Activated B cell treated with CpG ODN at 0.5 μM for 24 hours (primary cell): ENCODE results near the gene SLC2A13. TPM values are rescaled to one million over a fixed set of nuclear protein-coding genes. Genes with fewer than 3 reads are reported as not detected.

Experiments
- ATAC-seq: fragments of 200-7000 bp; cut with Tn5 transposase; one replicate; pipeline ENCODE4 v1.10.0; 2021; ENCODE audit warnings: low read depth, mild to moderate bottlenecking, moderate library complexity
- CTCF ChIA-PET: fragments of 350-600 bp; sonication (Branson Sonifier 250); formaldehyde crosslinking; loops from one replicate; lab custom pipeline; 2021; ENCODE audit warnings: antibody characterized with exemption; lab: Charles Lee
- POLR2A ChIA-PET: fragments of 350-600 bp; sonication (Branson Sonifier 250); formaldehyde crosslinking; loops from one replicate; lab custom pipeline; 2021; ENCODE audit warnings: antibody characterized with exemption; lab: Charles Lee
- DNase-seq: peaks from one replicate; pipeline ENCODE4 v3.0.0; 2022
- H3K27ac Mint-ChIP-seq: one replicate; pipeline ENCODE4 v1.8.0; 2020; ENCODE audit warnings: mixed read lengths
- H3K27me3 Mint-ChIP-seq: one replicate; pipeline ENCODE4 v1.8.0; 2021; ENCODE audit warnings: mixed read lengths
- H3K36me3 Mint-ChIP-seq: one replicate; pipeline ENCODE4 v1.8.0; 2021; ENCODE audit warnings: low read depth, mixed read lengths
- H3K4me1 Mint-ChIP-seq: one replicate; pipeline ENCODE4 v1.8.0; 2021; ENCODE audit warnings: mixed read lengths
- H3K4me3 Mint-ChIP-seq: one replicate; pipeline ENCODE4 v1.8.0; 2020; ENCODE audit warnings: mild to moderate bottlenecking, mixed read lengths
- H3K9me3 Mint-ChIP-seq: one replicate; pipeline ENCODE4 v1.8.0; 2020; ENCODE audit warnings: mixed read lengths
- intact Hi-C: fragments of 100-400 bp; cut with micrococcal nuclease; formaldehyde crosslinking; loops from one replicate; pipeline ENCODE4 v1.15.1; 2024
- total RNA-seq: library from RNA; stranded (reverse); gene quantifications from 2 replicates; pipeline ENCODE4 v1.2.3, GENCODE V29; 2022
- TF ChIP-seq, protein P1 (sequence below): fragments of 200-600 bp; IDR thresholded peaks from one replicate; pipeline ENCODE4 v1.8.0; 2022; ENCODE audit warnings: antibody characterized with exemption, mild to moderate bottlenecking

The SLC2A13 gene
- total RNA-seq, 1 donor from 2014 or later = 17.9 TPM

DNA sequence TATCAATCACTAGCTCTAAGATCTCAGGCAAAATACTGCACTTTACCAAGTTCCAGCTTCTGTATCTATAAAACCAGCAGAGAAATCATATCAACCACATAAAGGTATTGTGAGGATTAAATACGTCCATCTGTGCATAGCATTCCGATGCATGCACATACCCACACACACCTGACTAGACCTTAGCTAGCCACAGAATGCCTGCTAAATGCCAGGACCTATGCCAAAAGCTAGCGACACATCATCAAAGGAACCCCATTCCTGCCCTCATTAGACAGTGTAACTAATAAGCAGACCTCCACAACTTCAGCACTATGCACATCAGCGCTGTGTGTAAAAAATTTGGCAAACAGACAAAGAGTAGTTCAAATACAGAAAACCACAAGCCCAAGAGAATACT is 185.2 kb downstream of the SLC2A13 start:
- intact Hi-C loops = no loop called here
- H3K9me3 Mint-ChIP-seq = no peaks in the 10 kb centered on the region

DNA sequence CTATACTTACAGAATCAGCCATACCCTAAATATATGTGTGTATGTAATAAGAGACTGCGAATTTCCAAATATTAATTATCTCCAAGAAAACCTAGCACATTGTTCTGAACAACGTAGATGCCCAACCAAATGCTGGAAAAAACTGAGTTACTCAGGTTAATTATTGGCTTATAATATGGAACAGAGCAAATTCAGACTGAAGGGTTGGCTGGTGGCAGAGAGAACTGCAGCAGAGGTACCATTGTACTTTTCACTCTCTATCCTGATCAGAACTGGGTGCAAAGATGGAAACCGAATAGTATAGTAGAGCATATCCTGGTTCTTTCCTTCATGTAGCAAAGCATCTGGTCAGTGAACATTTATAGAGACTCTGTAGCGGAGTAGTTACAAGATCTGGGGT is 185.7 kb downstream of the SLC2A13 start:
- Mint-ChIP-seq H3K9me3 (no peaks in the 10 kb centered on the region), H3K27me3 (no peaks in the 10 kb centered on the region), H3K27ac (no peak overlapping the region), H3K4me1 (no peaks in the 10 kb centered on the region), H3K4me3 (no peak overlapping the region), H3K36me3 (no peaks in the 10 kb centered on the region)
- no peak for ATAC-seq
- POLR2A ChIA-PET = no interaction called here
- intact Hi-C loops = no loop called here
- TF ChIP-seq, protein P1, sequence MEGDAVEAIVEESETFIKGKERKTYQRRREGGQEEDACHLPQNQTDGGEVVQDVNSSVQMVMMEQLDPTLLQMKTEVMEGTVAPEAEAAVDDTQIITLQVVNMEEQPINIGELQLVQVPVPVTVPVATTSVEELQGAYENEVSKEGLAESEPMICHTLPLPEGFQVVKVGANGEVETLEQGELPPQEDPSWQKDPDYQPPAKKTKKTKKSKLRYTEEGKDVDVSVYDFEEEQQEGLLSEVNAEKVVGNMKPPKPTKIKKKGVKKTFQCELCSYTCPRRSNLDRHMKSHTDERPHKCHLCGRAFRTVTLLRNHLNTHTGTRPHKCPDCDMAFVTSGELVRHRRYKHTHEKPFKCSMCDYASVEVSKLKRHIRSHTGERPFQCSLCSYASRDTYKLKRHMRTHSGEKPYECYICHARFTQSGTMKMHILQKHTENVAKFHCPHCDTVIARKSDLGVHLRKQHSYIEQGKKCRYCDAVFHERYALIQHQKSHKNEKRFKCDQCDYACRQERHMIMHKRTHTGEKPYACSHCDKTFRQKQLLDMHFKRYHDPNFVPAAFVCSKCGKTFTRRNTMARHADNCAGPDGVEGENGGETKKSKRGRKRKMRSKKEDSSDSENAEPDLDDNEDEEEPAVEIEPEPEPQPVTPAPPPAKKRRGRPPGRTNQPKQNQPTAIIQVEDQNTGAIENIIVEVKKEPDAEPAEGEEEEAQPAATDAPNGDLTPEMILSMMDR = no peak
- DNase-seq = no peak
- CTCF ChIA-PET = no interaction called here

More for the DNA sequence above, 185.2 kb downstream of the SLC2A13 start:
- Mint-ChIP-seq H3K4me1 (no peaks in the 10 kb centered on the region), H3K27me3 (no peaks in the 10 kb centered on the region), H3K36me3 (no peaks in the 10 kb centered on the region), H3K4me3 (no peak overlapping the region), H3K27ac (no peak overlapping the region)
- CTCF ChIA-PET = no interaction called here
- DNase-seq (no peak), ATAC-seq (no peak)
- POLR2A ChIA-PET = no interaction called here
- TF ChIP-seq, protein P1 = no peak

DNA sequence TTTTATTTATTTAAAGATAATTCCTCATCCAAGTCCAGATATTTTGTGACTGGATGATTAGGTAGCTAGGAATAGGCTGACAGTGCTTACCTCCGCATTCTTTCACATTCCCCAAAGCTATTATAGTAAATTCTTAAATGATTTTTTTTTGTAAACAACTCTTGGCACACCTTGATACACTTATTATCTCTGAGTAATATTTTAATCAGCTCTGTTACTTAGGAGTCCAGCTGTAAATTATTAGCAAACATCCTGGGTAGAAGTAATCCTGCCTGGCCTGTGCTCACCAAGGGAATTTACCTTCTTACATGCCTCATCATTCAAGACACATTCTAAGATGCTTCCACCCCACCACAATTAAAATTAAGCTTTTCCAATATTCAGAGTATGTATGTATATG is 186.1 kb downstream of the SLC2A13 start:
- Mint-ChIP-seq H3K36me3 (no peaks in the 10 kb centered on the region), H3K27me3 (no peaks in the 10 kb centered on the region), H3K27ac (no peak overlapping the region), H3K4me1 (no peaks in the 10 kb centered on the region), H3K9me3 (no peaks in the 10 kb centered on the region), H3K4me3 (no peak overlapping the region)
- TF ChIP-seq, protein P1 = no peak
- CTCF ChIA-PET = no interaction called here
- POLR2A ChIA-PET = no interaction called here
- DNase-seq (no peak), ATAC-seq (no peak)
- intact Hi-C loops = no loop called here

DNA sequence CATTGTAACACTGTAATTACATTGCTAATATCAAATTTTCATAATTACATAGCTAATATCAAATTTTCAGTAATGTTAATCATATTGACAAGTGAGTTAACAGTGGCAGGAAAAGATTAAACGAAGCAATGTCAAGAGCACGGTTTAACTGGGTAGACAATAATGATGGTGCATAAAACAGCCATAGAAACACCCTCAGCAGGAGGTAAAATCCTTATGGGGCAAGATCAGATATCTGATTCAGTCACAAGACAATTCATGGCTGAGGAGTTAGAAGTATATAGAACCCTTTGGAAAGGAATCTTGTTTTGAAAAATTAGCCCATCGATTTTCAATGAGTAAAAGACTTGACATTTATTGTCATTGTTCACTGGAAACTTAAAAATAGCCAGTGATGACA is 190.6 kb downstream of the SLC2A13 start:
- POLR2A ChIA-PET = no interaction called here
- intact Hi-C loops = no loop called here
- no peak overlapping the region for H3K27ac Mint-ChIP-seq
- no peaks in the 10 kb centered on the region for H3K9me3 Mint-ChIP-seq
- no peak overlapping the region for H3K4me3 Mint-ChIP-seq
- no peaks in the 10 kb centered on the region for H3K4me1 Mint-ChIP-seq
- TF ChIP-seq, protein P1 = no peak
- no peaks in the 10 kb centered on the region for H3K36me3 Mint-ChIP-seq
- CTCF ChIA-PET = no interaction called here
- no peak for DNase-seq
- ATAC-seq = no peak
- no peaks in the 10 kb centered on the region for H3K27me3 Mint-ChIP-seq

DNA sequence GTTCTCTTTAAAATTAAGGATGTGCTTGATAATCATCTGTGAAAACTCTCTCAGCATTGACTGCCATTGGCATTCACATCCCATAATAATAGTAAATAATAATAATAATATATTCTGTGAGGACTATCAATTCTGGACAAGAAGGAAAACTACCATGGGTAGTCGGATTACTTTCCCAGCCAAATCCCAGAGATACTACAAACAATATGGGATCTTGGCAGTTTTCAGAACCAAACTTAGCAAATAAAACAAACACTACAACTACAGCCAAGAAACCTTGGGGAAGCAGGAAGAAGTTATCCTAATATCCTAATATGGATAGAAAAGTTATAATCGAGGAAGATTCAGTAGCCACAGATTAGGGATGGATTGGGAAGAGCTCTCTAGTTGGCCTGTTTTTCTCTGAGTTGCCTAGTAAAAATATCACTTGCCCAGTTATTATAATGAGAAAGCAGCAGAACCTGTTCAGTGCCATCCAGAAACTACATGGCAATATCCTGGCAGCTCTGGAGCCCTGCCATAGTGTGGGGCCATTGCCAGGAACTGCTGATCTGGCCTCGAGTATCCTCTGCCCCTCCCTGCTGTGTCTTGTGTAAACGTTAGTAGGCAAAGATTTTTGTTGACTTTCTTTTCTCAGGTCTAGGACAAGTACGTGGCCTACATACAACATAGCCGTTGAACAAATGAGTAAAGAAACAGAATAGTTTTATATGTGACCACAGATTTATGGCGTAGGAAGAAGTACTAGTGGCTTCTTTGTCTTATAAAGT is 193.5 kb downstream of the SLC2A13 start:
- DNase-seq (no peak), ATAC-seq (no peak)
- Mint-ChIP-seq H3K4me1 (no peaks in the 10 kb centered on the region), H3K27ac (no peak overlapping the region), H3K36me3 (no peaks in the 10 kb centered on the region), H3K27me3 (no peaks in the 10 kb centered on the region), H3K9me3 (no peaks in the 10 kb centered on the region), H3K4me3 (no peak overlapping the region)
- intact Hi-C loops = no loop called here
- POLR2A ChIA-PET = no interaction called here
- TF ChIP-seq, protein P1 = no peak
- CTCF ChIA-PET = no interaction called here
